ENCODE data around the gene CDK2.
"Not testable (repeated sequence)": the region's sequence is repeated elsewhere in the genome, so short reads cannot be mapped to it uniquely, and the experiment has no call there.

Gene CDK2

DNA sequence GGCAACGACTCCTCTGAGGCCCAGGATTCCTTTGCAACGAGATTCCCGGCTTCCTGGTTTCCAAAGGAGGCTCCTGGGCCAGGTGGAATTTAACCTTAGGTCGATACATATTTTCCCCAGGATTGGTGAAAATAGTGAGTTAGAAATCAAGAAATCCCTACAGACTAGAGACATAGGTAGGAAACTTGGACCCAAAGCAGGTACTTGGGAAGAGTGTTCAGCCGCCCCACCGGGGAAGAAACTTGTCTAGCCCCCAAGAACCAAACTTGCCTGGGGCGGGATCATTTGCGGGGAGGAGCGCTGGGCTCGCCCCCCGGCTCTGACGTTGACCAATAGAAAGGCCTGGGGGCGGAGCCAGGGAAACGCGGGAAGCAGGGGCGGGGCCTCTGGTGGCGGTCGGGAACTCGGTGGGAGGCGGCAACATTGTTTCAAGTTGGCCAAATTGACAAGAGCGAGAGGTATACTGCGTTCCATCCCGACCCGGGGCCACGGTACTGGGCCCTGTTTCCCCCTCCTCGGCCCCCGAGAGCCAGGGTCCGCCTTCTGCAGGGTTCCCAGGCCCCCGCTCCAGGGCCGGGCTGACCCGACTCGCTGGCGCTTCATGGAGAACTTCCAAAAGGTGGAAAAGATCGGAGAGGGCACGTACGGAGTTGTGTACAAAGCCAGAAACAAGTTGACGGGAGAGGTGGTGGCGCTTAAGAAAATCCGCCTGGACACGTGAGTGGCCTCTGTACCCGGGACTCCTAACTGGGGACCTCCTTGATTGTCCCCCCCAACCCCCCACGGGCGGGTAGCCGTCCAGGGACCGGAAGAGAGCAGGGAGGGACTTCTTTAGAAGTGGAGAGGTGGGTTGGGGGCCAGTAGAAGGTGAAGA is at the start of gene CDK2:
Gene CDK2, plus strand, starts transcription at position 423 of the 874 bp plus-strand sequence. Its CDS starts 179 bp downstream, at position 602.
- peak; percentile 82 to 86 (median 84) for DNase-seq (ENCODE audit: low read depth in 3 of 3)

DNA sequence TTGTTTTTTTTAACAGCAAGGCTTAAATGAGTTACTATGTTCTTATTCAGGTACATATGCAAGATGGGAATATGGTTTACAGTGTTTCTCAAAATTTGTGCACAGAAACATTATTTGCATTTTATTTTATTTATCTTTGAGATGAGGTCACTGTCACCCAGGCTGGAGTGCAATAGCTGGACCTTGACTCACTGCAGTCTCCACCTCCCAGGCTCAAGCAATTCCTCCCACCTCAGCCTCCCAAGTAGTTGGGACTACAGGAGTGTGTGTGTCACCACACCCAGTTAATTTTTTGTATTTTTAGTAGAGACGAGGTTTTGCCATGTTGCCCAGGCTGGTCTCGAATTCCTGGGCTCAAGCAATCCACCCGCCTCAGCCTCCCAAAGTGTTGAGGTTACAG is 47.6 kb upstream of the CDK2 start:
- DNase-seq (ENCODE audit: low read depth in 3 of 3), result not testable (repeated sequence)

DNA sequence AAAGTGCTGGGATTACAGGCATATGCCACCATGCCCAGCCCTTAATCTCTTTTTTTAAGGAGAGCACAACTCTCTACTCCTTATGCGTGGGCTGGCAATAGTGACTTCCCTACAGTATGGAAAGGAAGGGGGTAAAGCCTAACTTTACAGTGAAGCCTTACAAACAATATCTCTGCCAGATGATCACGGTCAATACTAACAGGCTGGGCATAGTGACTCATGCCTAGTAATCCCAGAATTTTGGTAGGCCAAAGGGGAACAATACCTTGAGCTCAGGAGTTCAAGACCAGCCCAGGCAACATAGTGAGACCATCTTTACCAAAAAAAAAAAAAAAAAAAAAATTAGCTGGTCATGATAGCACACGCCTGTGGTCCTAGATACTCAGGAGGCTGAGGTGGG is 44.5 kb upstream of the CDK2 start:
- DNase-seq (ENCODE audit: low read depth in 3 of 3), result no peak

DNA sequence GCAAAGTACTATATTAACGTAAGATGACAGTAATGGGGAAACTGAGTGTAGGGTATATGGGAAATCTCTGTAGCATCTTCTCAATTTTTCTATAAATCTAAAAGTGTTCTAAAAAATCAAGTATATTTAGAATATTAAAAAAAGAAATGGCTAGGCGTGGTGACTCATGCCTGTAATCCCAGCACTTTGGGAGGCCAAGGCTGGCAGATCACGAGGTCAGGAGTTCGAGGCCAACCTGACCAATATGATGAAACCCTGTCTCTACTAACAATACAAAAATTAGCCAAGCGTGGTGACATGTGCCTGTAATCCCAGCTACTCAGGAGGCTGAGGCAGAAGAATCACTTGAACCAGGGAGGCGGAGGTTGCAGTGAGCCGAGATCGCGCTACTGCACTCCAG is 43.0 kb upstream of the CDK2 start:
- DNase-seq (ENCODE audit: low read depth in 3 of 3), result not testable (repeated sequence)

DNA sequence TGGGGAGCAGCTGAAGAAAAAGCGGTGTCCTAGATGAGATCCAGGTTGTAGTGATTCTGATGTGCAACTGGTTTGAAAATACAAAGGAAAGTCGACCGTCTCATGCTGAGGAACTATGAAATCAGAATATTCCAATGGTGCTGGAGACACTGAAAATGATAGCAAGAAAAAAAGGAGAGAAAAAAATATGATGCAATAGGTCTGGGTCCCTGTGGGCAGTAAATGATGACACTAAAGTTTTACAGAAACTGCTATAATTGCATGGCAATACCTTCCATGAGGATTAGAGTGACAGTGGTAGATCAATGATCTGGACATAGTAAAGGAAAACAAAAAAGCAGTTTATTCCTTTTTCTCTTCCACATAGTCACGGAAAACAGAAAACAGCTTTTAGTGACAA is 41.3 kb upstream of the CDK2 start:
- no peak for DNase-seq (ENCODE audit: low read depth in 3 of 3)

DNA sequence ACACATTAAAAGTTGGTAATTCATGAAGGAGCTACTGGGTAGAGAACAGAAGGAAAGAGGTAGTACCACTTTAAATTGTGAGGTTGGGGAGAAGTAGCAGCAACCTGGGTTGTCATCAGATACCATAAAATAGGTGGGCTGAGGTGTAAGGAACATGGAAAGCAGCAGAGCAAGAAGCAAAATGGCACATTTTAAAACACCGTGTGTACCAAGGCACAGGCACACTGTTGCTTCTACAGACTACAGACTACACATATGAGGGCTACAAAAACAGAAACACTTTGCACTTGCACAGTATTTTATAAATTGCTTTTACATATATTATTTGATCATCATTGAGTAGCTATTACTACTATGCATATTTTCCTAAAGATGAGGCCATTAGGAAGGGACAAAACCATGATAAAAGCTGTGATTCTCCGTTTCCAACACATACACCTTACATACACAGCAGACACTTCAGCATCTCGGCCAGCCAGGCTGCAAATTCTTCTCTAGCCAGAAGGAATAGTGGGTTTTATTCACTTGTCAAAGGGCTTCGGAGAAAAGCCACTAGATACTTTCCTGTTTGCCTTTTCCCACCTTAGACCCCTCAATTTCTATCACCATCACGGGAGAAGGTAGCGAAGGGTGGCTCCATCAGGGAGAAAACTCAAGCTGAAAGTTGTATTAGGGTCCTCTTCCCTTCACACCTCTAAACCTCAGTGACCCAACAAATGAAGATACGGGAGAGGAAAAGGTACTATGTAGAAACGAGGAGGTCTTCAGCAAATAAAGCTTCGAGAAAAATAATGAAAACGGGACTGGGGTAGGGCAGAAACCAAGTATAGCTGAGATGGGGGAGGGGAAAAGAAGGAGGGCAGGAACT is 40.5 kb upstream of the CDK2 start:
- no peak for DNase-seq (ENCODE audit: low read depth in 3 of 3)

DNA sequence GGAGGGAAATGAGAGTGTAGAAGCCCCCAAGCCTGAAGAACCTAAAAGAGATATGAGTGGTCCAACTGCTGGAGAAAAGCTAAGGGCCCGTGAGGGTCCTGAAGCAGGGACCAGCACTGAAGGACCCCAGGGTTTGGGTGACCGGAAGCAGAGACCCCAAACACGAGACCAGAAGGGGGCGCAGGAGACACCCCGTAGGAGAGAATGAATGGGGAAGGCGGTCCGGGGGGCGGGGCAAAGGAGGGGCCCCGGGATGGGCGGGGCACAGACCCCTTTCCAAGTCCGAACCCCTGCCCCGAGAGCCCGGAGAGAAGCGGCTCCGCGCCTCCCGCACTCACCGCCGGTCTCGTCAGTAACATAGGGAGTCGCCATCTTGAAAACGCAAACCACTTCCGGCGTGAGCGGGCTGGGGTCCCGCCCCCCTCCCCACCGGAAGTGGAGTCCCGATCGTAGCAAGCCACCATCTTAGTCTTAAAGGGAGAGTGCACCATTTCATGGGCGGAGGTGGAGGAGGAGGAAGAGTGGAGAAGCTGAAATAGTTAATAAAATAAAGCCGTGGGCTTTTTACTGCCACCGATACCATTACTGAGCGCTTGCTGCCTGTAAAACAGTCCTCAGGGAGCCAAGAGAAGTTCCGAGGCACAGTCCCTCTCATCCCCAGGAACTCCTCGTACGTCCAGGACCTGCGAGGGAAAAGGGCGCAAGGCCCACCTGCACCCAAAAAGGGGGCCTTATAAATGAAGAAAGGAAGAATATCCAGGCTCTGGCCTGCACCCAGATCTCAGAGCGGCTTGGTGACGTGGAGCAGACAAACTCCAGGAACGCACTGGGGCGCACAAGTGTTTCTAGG is 39.7 kb upstream of the CDK2 start:
- DNase-seq (ENCODE audit: low read depth in 3 of 3), result peak; percentile 80 to 83 (median 83)

DNA sequence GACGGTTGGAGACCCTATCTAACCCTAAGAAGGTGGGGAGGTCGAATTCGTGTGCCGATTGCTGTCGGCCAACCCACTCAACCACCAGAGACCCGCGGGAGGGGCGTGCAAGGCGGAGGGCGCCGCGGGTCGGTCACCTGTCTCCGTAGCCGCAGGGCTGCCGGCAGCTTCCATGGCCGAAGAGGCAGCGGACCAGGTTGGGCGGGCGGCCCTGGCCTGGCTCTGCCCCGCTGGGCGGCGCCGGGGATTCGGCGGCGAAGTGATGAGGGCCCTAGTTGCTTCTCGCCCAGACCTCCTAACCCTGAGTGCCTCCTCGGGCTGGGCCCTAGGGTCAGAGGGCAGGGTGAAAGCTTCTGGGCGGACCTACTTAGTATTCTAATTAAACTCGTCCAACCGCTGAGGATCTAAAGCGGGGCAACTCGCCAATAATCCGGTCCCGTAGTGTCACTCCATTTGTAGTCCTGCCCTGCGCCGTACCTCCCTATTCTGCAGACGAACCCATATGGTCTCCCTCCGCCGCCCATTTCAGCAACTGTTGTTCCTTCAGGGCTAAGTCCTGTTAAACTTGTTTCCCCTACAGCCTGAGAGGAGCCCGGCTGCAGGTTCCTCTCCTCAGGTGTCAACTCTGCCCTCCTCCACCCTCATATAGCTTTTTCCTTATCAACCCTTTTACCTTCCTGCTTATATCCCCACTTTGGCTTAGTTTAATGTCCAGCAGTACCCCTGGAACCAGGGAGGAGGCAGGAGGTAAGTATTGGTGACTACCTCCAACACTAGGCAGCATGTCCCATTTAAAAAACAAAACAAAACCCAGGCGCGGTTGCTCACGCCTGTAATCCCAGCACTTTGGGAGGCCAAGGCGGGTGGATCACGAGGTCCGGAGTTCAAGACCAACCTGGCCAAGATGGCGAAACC is 38.8 kb upstream of the CDK2 start, which contains the start of gene PYM1:
Gene PYM1, minus strand, starts transcription at position 307 of the 915 bp plus-strand sequence. Its CDS starts 133 bp downstream, at position 174.
- DNase-seq (ENCODE audit: low read depth in 3 of 3), result peak in 1 of 3 experiments; percentile 29

DNA sequence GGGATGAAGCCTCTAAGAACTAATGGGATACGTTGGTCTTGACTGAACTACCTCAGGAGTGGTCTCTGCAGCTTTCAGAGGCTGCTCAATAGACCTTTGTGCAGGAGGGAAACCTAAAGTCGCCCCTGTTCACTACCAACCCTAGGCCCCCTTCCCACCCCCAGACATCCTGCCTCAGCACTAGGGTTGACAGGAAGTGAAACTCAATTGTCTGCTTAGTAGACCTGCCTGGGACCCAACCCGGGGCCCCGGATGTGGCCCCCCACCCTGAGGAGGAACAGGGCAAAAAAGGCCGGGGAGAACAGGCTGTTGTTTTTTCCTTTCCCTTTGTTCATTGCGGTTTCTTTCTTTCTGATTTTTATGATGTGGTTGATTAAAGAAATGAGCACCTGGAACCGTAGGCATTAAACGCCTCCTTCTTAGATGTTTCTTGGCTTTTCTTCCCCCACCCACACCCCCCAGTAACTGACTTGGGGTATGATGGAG is 37.3 kb upstream of the CDK2 start:
- peak in 2 of 3 experiments; percentile 73 to 79 for DNase-seq (ENCODE audit: low read depth in 3 of 3)

DNA sequence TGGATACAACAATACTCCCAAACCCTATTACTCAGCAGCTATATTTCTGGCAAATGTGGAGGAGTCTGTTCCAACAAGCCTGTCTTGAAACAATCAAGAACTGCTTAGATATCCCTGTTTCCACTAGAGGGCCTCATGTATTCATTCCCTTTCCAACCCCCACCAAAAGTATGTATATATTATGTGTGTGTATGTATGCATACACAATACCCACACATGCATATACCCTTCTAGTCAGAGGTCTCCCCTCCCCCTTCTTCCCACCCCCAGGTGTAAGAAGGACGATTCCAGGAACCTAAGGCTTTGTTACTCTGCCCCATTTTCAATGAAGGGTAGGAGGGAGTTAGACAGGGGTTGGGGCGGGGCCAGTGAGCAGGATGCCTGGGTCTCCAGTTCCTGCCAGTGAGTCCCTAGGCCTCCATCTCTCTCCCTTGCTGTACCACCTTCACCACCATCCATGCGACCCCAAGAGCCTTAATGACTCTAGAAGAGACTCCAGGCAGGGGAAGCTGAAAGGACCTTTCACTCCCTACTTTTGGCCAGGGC is 35.8 kb upstream of the CDK2 start, which contains the start of gene DGKA:
Gene DGKA, plus strand, starts transcription at position 392 of the 546 bp plus-strand sequence. CDS start 5,342 bp downstream, outside the sequence.
- peak; percentile 51 to 64 (median 63) for DNase-seq (ENCODE audit: low read depth in 3 of 3)

DNA sequence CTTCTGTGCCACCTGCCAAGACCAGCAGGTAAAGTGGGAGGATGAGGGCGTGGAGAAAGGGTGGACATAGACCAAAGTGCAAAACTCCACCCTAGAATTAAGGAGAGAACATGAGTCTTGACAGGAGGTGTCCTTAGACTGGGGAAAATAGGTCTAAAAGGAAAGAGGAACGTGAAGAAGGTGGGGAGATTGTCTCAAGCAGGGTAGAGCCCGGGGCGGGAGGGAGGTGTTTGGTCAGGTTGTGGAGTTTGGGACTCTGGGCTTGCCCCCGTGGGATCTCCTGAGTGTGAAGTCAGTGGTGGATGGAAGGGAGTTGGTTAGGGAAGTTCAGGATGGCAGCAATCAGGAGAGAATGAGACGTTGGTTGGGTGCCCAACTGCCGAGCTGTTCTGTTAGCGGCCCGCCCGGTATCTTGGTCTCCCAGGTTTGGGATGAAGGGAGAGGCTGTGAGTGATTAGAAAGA is 35.3 kb upstream of the CDK2 start:
- DNase-seq (ENCODE audit: low read depth in 3 of 3), result no peak

DNA sequence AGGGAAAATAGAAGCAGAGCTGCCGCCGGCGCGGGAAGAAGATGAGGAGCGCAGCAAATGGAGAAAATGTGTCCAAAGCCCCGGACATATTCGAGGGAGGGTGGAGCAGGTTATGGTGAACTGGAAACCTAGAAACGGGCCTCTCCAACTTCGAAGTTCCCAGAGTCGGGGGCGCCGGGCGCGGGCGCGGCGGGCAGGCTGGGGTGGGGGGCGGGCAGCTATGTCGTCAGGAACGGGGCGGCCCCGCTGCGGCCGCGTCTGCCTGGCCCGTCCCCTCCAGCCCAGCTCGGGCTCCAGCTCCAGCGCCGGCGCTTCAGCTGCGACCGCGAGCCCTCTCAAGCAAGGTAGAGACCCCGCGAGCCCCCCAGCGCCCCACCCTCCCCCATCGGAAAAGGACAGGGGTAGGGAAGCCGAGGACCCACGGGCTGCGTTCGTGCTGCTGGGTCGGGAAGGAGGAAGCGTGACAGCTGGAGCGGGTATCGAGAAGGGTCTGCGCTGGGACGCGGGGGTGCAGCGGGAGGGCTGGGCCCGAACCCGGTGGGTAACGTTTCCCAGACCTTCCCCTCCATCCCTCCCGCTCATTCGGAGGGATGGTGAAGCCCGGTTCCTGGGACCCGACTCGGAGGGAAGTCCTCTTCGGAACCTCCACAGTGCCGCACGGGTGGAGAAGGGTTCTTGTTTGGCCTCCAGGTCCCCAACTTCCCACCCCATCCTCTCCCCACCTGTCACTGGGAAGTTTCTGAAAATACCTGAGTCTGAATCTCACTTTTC is 34.7 kb upstream of the CDK2 start:
- no peak for DNase-seq (ENCODE audit: low read depth in 3 of 3)

DNA sequence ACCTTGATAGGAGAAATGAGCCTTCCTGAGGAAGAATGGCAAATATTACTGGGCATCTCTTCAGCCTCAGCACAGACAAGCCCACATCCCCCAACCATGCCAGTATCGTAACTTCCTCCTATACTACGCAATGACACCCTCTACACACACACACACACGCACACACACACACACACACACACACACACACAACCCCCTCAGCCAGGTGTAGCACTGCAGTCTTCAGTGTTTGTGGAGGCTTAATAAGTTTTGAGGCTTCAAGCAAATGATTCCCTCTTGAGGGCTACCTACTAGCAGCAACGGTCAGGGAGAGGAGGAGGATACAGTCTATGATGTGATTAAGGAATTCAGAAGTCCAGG is 34.1 kb upstream of the CDK2 start:
- peak in 1 of 3 experiments; percentile 41 for DNase-seq (ENCODE audit: low read depth in 3 of 3)

DNA sequence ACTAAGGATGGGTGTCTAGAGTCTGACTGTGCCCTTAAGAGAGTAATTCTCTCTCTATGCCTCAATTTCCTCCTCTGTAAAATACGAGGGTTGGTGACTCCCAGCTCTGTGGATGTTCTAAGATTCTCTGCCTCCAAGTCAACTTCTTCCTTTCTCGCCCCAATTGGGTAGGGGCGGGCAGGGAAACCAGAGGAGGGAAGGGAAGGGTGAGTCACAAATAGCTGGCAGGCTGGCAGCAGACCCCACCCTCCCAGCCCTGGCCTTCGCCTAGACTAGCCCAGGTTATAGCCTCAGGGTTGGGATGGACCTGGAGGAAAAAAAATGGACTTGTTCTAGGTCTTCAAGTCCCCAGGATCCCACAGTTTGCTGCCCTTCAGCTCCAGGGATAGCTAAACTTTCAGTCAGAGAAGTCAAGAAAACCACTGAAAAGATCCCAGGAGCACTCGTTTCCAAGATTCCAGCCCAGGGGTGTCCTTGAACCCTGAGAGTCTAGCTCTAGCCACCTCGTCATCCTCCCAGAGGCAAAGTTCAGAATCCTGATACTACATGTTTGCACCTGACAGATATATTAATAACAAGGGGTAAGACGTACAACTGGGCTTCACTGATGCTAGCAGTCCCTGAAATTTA is 33.3 kb upstream of the CDK2 start:
- DNase-seq (ENCODE audit: low read depth in 3 of 3), result no peak

DNA sequence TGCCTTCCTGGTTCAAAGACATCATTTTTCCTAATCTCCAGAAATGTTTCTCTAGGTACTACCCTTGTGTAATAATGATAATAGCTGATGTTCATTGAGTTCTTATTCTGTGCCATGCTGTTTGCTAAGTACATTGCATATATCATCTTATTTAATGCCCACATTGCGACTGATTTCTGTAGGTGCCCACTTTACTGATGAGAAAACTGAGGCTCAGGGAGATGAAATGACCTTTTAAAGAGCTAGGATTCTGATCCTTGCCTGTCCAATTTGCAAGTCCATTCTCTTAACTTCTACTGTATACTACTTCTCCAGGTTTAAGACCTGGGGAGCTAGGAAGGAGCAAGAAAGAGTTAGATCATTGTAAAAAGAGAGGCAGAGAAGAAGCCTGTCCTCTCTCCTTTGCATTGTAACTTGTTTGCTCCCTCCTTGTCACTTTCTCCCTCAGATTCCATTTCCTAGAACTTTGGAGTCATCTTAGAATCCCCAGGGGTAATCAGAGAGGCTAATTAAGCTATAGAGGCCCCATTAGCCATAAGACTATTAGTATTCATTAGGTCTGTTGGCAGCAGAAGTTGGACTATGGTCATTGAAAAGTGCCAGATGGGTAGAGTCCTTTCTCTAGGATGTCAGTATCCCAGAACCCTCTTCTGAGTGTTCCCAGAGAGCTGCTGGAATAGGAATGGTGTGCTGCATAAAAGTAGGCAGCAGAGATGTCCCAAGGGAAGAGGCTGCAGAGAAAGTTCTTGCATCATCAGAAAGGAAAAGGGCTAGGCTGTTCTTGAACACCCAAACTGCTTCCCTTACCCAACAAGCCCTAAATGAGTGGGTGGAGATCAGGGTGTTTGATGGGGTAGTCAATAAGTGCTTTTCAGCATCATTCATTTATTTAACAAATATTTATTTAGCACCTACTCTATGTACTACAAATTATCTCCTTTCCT is 32.6 kb upstream of the CDK2 start:
- DNase-seq (ENCODE audit: low read depth in 3 of 3), result no peak

DNA sequence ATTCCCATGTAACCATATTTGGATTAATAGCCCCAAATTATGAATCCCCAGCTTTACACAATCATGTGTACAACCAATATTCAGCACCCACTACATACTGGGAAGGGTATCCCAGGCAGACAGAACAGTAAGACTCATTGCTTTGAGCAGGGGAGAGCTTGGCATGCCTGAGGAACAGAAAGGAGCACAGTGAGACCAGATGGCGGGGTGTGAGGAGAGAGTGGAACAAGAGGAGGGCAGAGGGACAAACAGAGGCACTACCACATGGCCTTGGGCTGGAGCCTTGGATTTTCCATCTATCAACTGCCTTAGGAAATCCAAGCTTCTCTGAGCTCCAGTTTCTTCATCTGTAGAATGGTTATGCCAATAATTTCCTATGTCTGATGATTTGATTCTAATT is 31.9 kb upstream of the CDK2 start:
- DNase-seq (ENCODE audit: low read depth in 3 of 3), result no peak

DNA sequence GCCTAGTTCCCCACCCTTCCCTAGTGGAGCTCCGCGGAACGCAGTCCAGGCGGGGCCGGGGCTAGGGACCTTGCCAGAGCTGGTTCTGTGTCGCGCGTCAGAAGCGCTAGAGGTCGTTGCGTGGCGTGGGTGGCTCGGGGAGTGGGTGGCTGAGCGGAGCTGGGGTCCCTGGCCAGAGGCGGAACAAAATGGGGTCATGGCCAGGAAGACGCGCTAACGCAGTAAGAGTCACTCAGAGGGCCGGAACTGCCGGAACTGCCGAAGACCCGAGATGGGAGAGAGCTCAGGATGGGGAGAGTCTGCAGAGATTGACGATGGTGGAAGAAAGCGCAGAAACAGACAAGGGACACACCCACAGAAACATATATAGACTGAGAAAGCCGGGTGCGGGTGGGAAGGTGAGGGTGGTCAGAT is 30.9 kb upstream of the CDK2 start:
- peak in 1 of 3 experiments; percentile 19 for DNase-seq (ENCODE audit: low read depth in 3 of 3)

Measured in stimulated activated CD4-positive, alpha-beta T cell treated with anti-CD3 and anti-CD28 coated beads, TNF-alpha, amount 100 ng/mL, for 4 hours (primary cell).